Endothelial cell of umbilical vein (primary cell): Measurements from ENCODE around the gene TMX1. TPM values are rescaled to one million over a fixed set of nuclear protein-coding genes. Genes with fewer than 3 reads are reported as not detected.

Experiments
- BruUV-seq: library from RNA; stranded (reverse); fragments of 400-500 nt; replicated peaks from 2 replicates; lab custom pipeline; 2021; lab: Mats Ljungman, UMichigan
- CTCF ChIA-PET: fragments of 300-600, 350-600 bp; sonication (Branson Sonifier 250); formaldehyde crosslinking; loops from one replicate; lab custom pipeline; 2021; ENCODE audit warnings: antibody characterized with exemption, inconsistent platforms; lab: Charles Lee
- POLR2A ChIA-PET: fragments of 300-600, 350-600 bp; sonication (Branson Sonifier 250); formaldehyde crosslinking; loops from one replicate; lab custom pipeline; 2021; ENCODE audit warnings: antibody characterized with exemption, inconsistent platforms; lab: Charles Lee
- DNase-seq: peaks from one replicate; pipeline ENCODE4 v3.0.0-alpha.2; 2011; ENCODE audit warnings: low read depth, low spot score
- FAIRE-seq: peaks from 2 replicates; lab custom pipeline; 2011; peaks lifted over from hg19 to GRCh38; lab: Jason Lieb, UNC
- H2AFZ ChIP-seq: 2 replicates; pipeline ENCODE4 v1.6.0; 2012; ENCODE audit warnings: low read depth, low read length, control low read depth, inconsistent platforms
- H3K27ac ChIP-seq: 2 replicates; pipeline ENCODE4 v1.5.1; 2011; ENCODE audit warnings: low read depth, mild to moderate bottlenecking, control low read depth, low read length, moderate library complexity; ENCODE audit not compliant: insufficient read depth
- H3K27me3 ChIP-seq, 2 experiments: 2 replicates each; pipeline versions ENCODE4 v1.6.0 to v1.6.1; 2011; ENCODE audit warnings: low read length in 2 of 2, mixed read lengths in 1 of 2; ENCODE audit not compliant: control insufficient read depth in 2 of 2, insufficient read depth in 2 of 2
- H3K36me3 ChIP-seq, 2 experiments: 2 replicates in 1 of 2; 3 replicates in 1 of 2; pipeline ENCODE4 v1.5.1; 2011; ENCODE audit warnings: low read length in 2 of 2, mild to moderate bottlenecking in 1 of 2, moderate library complexity in 1 of 2; ENCODE audit not compliant: control insufficient read depth in 2 of 2, insufficient read depth in 2 of 2; ENCODE audit errors: extremely low read depth in 1 of 2
- H3K4me1 ChIP-seq: 3 replicates; pipeline ENCODE4 v1.5.1; 2011; ENCODE audit warnings: mild to moderate bottlenecking, low read length; ENCODE audit not compliant: control insufficient read depth, insufficient read depth; ENCODE audit errors: extremely low read depth
- H3K4me2 ChIP-seq: 2 replicates; pipeline ENCODE4 v1.6.1; 2011; ENCODE audit warnings: low read length, control low read depth, mixed read lengths; ENCODE audit not compliant: insufficient read depth
- H3K4me3 ChIP-seq, 3 experiments: fragments of 200-600 bp in 1 of 3; sonication (generic), shearing (Covaris generic) in 1 of 3; replicated peaks in 1 of 3; 2 replicates each; pipeline ENCODE4 v1.5.1; 2011 to 2016; ENCODE audit warnings: control low read depth in 3 of 3, low read length in 3 of 3, mild to moderate bottlenecking in 2 of 3, inconsistent platforms in 1 of 3, low read depth in 1 of 3, moderate library complexity in 1 of 3; ENCODE audit not compliant: insufficient read depth in 1 of 3
- H3K79me2 ChIP-seq: 2 replicates; pipeline ENCODE4 v1.6.0; 2012; ENCODE audit warnings: low read length, inconsistent platforms; ENCODE audit not compliant: control insufficient read depth, insufficient read depth
- H3K9ac ChIP-seq: replicated peaks from 2 replicates; pipeline ENCODE3; 2011; ENCODE audit warnings: low read length, control low read depth; ENCODE audit not compliant: insufficient read depth; ENCODE audit errors: extremely low read depth
- H3K9me1 ChIP-seq: replicated peaks from 3 replicates; pipeline ENCODE4 v1.6.0; 2011; ENCODE audit warnings: mild to moderate bottlenecking, low read length; ENCODE audit not compliant: control insufficient read depth, insufficient read depth; ENCODE audit errors: extremely low read depth
- H3K9me3 ChIP-seq: replicated peaks from 2 replicates; pipeline ENCODE4 v1.5.1; 2012; ENCODE audit warnings: low read length, inconsistent platforms; ENCODE audit not compliant: control insufficient read depth, insufficient read depth
- H4K20me1 ChIP-seq: replicated peaks from 2 replicates; pipeline ENCODE3; 2011; ENCODE audit warnings: mild to moderate bottlenecking, low read length; ENCODE audit not compliant: control insufficient read depth, insufficient read depth; ENCODE audit errors: extremely low read depth
- EZH2 ChIP-seq: IDR thresholded peaks from 2 replicates; pipeline ENCODE4 v1.6.1; 2012; ENCODE audit warnings: borderline replicate concordance, low read depth, mild to moderate bottlenecking, moderate library complexity, low read length, inconsistent platforms; ENCODE audit not compliant: severe bottlenecking
- FOS ChIP-seq: IDR thresholded peaks from 2 replicates; pipeline ENCODE4 v1.6.1; 2011; ENCODE audit warnings: mild to moderate bottlenecking, low read length, moderate library complexity, borderline replicate concordance; ENCODE audit not compliant: insufficient read depth
- GATA2 ChIP-seq: IDR thresholded peaks from 2 replicates; pipeline ENCODE4 v1.7.0; 2011; ENCODE audit warnings: low read depth, mild to moderate bottlenecking, moderate library complexity, mixed read lengths, low read length; ENCODE audit not compliant: insufficient read length, insufficient read depth
- JUN ChIP-seq: IDR thresholded peaks from 2 replicates; pipeline ENCODE4 v1.6.1; 2011; ENCODE audit warnings: borderline replicate concordance, low read depth; ENCODE audit not compliant: insufficient read length, insufficient read depth
- MYC ChIP-seq: IDR thresholded peaks from one replicate; pipeline ENCODE4 v1.6.1; 2011; ENCODE audit warnings: mild to moderate bottlenecking, low read depth, low read length
- POLR2A ChIP-seq: IDR thresholded peaks from 2 replicates; pipeline ENCODE4 v1.6.1; 2012; ENCODE audit warnings: low read depth, mild to moderate bottlenecking, control low read depth, low read length
- POLR2AphosphoS5 ChIP-seq: IDR thresholded peaks from 2 replicates; pipeline ENCODE4 v1.6.1; 2012; ENCODE audit warnings: low read depth, mild to moderate bottlenecking, control low read depth, low read length, moderate library complexity; ENCODE audit not compliant: insufficient read depth
- dilution Hi-C: fragments of 300-500 bp; cut with MboI; formaldehyde crosslinking; loops from one replicate; pipeline ENCODE4 v1.15.0; 2019; ENCODE audit warnings: low sequenced_read_pairs; ENCODE audit not compliant: extremely low pct_ligation_motif_present
- intact Hi-C: fragments of 100-400 bp; cut with micrococcal nuclease; formaldehyde crosslinking; loops from one replicate; pipeline ENCODE4 v1.10.0; 2022
- polyA plus RNA-seq, 4 experiments: library from polyadenylated mRNA; depleted of rRNA in 3 of 4; stranded (reverse) in 3 of 4; unstranded in 1 of 4; fragments of >200 nt; gene quantifications; 2 replicates each; pipeline versions ENCODE4 v1.2.1 to v1.2.3, GENCODE V29; 2011 to 2012; ENCODE audit warnings: missing spikeins in 1 of 4
- total RNA-seq: library from RNA; stranded (reverse); gene quantifications from 2 replicates; pipeline ENCODE4 v1.2.3, GENCODE V29; 2021
- TF ChIP-seq, protein P1 (sequence below), 2 donors: IDR thresholded peaks; 1 replicate in 1 of 2; 2 replicates in 1 of 2; pipeline ENCODE4 v1.5.1; 2011; ENCODE audit warnings: low read length in 2 of 2, mild to moderate bottlenecking in 2 of 2, moderate library complexity in 2 of 2, control low read depth in 1 of 2, inconsistent platforms in 1 of 2, low read depth in 1 of 2; ENCODE audit not compliant: insufficient read depth in 1 of 2; ENCODE audit errors: extremely low read depth in 1 of 2
- TF ChIP-seq, protein P2 (sequence below): IDR thresholded peaks from 2 replicates; pipeline ENCODE4 v1.6.1; 2011; ENCODE audit not compliant: insufficient read depth, insufficient read length

TMX1 gene
- total and polyA plus RNA-seq, 2 donors (not counting 3 experiments of a cell fraction or from before 2014, with no cell fraction given) = 11.4 to 41.9 TPM

- intact Hi-C loops = no loop called here
- no TSS peak for BruUV-seq
- ChIA-PET CTCF (interaction anchor here (1.8 to 2.7 kb wide), 2 partner anchors 9 to 10 kb away, joined by 6 to 12 read pairs; no protein-coding TSS in a partner anchor), POLR2A (no interaction called here)
- Histone ChIP-seq H3K27ac (no peak overlapping the region), H3K9ac (no peak overlapping the region), H3K4me1 (no peaks in the 10 kb centered on the region), H3K9me3 (no peaks in the 10 kb centered on the region), H3K4me2 (no peak overlapping the region), H2AFZ (no peak overlapping the region), H3K79me2 (no peaks in the 10 kb centered on the region), H3K4me3 (no peak overlapping the region), H4K20me1 (no peaks in the 10 kb centered on the region), H3K27me3 (no peaks in the 10 kb centered on the region), H3K36me3 (no peaks in the 10 kb centered on the region), H3K9me1 (no peaks in the 10 kb centered on the region)
- no peak for TF ChIP-seq FOS
- no peak for TF ChIP-seq MYC
- TF ChIP-seq EZH2 = no peak
- no peak for TF ChIP-seq GATA2
- TF ChIP-seq JUN = no peak
- TF ChIP-seq POLR2A = no peak
- TF ChIP-seq, protein P1, sequence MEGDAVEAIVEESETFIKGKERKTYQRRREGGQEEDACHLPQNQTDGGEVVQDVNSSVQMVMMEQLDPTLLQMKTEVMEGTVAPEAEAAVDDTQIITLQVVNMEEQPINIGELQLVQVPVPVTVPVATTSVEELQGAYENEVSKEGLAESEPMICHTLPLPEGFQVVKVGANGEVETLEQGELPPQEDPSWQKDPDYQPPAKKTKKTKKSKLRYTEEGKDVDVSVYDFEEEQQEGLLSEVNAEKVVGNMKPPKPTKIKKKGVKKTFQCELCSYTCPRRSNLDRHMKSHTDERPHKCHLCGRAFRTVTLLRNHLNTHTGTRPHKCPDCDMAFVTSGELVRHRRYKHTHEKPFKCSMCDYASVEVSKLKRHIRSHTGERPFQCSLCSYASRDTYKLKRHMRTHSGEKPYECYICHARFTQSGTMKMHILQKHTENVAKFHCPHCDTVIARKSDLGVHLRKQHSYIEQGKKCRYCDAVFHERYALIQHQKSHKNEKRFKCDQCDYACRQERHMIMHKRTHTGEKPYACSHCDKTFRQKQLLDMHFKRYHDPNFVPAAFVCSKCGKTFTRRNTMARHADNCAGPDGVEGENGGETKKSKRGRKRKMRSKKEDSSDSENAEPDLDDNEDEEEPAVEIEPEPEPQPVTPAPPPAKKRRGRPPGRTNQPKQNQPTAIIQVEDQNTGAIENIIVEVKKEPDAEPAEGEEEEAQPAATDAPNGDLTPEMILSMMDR (IDR thresholded peaks at IDR 0.05; ENCODE audit: extremely low read depth in 1 of 2, insufficient read depth in 1 of 2, low read depth in 1 of 2, low read length in 2 of 2) = no peak
- TF ChIP-seq, protein P2, sequence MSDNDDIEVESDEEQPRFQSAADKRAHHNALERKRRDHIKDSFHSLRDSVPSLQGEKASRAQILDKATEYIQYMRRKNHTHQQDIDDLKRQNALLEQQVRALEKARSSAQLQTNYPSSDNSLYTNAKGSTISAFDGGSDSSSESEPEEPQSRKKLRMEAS = no peak
- no peak for TF ChIP-seq POLR2AphosphoS5
- DNase-seq (no peak), FAIRE-seq (no peak)
- dilution Hi-C loops = no loop called here
These were observed 53.9 kb downstream of the TMX1 start for GRCh38 chr14:51293912-51294389.
